OCI-LY7 (cell line): ENCODE results near the gene COPE.

ENCODE experiments used
- EZH2phosphoT487 ChIP-seq: fragments of 200-600 bp; sonication (generic); IDR thresholded peaks from 2 replicates; pipeline ENCODE4 v1.6.1; 2018; ENCODE audit warnings: low read depth, borderline replicate concordance, mild to moderate bottlenecking, mixed run types, antibody characterized with exemption, low read length, moderate library complexity, mixed read lengths
- TF ChIP-seq, protein P1 (sequence below): fragments of 200-600 bp; sonication (generic); conservative IDR thresholded peaks from 2 replicates; pipeline ENCODE4 v1.5.1; 2014; ENCODE audit warnings: mild to moderate bottlenecking, antibody characterized with exemption, low read length, moderate library complexity, mixed read lengths

DNA sequence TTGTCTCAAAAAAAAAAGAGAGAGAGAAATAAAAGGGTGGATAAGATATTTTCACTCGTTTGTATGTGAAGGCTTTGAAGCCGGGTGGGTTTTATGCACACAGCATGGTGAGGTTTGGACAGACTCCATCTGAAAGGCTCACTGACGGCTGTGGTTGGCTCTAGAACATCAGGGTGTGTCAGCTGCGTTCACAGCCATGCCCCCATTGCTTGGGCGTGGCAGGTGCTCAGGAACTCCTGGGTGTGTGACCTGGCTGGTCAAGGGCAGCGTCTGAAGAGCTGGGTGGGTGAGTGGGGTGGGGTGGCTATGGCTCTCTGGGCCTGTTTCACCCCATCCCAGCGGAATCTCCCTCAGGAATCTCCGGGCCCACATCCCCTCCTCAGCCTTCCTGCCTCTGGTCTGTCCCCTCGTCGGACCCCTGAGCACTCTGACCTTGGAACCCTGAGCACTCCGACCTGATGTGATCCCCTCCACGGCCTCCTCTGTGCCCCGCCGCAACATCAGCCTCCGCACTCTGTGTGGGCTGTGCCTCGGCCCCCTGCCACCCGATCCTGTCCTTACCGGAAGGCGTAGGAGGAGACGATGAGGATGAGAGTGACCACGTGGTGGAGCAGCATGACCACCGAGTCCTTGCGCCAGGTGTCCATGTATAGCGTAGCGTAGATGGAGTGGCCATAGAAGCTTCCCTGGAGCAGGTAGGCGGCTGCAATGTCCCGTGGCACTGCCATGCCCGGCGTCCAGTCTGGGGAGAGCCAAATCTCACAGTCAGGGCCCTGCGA, 35.5 kb downstream of the COPE start:
- no peak for TF ChIP-seq EZH2phosphoT487
- TF ChIP-seq, protein P1, sequence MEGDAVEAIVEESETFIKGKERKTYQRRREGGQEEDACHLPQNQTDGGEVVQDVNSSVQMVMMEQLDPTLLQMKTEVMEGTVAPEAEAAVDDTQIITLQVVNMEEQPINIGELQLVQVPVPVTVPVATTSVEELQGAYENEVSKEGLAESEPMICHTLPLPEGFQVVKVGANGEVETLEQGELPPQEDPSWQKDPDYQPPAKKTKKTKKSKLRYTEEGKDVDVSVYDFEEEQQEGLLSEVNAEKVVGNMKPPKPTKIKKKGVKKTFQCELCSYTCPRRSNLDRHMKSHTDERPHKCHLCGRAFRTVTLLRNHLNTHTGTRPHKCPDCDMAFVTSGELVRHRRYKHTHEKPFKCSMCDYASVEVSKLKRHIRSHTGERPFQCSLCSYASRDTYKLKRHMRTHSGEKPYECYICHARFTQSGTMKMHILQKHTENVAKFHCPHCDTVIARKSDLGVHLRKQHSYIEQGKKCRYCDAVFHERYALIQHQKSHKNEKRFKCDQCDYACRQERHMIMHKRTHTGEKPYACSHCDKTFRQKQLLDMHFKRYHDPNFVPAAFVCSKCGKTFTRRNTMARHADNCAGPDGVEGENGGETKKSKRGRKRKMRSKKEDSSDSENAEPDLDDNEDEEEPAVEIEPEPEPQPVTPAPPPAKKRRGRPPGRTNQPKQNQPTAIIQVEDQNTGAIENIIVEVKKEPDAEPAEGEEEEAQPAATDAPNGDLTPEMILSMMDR, result no peak
